ENCODE measurements around the gene MTM1.
A peak's percentile ranks its signal among the peaks of the same experiment; 100 is the strongest.

MTM1 gene

GRCh38 chrX:150577174-150577573, 8.8 kb downstream of the MTM1 start:
- no peak for DNase-seq (ENCODE audit: low read depth)
- TF ChIP-seq CTCF (conservative IDR thresholded peaks at IDR 0.05; ENCODE audit: low read depth, low read length): no peak
- H3K4me3 ChIP-seq (ENCODE audit: low read length): no peak overlapping the region

- no peak for DNase-seq (ENCODE audit: low read depth)
- no peak overlapping the region for H3K4me3 ChIP-seq (ENCODE audit: low read length)
- no peak for TF ChIP-seq CTCF (conservative IDR thresholded peaks at IDR 0.05; ENCODE audit: low read depth, low read length)
These were observed 12.8 kb downstream of the MTM1 start for GRCh38 chrX:150581093-150581775.

- no peak for TF ChIP-seq CTCF (conservative IDR thresholded peaks at IDR 0.05; ENCODE audit: low read depth, low read length)
- H3K4me3 ChIP-seq (ENCODE audit: low read length): no peak overlapping the region
- DNase-seq (ENCODE audit: low read depth): no peak
These were observed 14.0 kb downstream of the MTM1 start for GRCh38 chrX:150582338-150582948.

- TF ChIP-seq CTCF (conservative IDR thresholded peaks at IDR 0.05; ENCODE audit: low read depth, low read length): peak; percentile 70
- H3K4me3 ChIP-seq (ENCODE audit: low read length): no peak overlapping the region
- no peak for DNase-seq (ENCODE audit: low read depth)
These were observed 19.4 kb downstream of the MTM1 start for GRCh38 chrX:150587585-150588503.

- TF ChIP-seq CTCF (conservative IDR thresholded peaks at IDR 0.05; ENCODE audit: low read depth, low read length): no peak
- H3K4me3 ChIP-seq (ENCODE audit: low read length): no peak overlapping the region
- DNase-seq (ENCODE audit: low read depth): no peak
These were observed 26.2 kb downstream of the MTM1 start for GRCh38 chrX:150594584-150594983.

- TF ChIP-seq CTCF (conservative IDR thresholded peaks at IDR 0.05; ENCODE audit: low read depth, low read length): no peak
- DNase-seq (ENCODE audit: low read depth): no peak
- H3K4me3 ChIP-seq (ENCODE audit: low read length): no peak overlapping the region
These were observed 30.8 kb downstream of the MTM1 start for GRCh38 chrX:150599226-150599625.

Data from retinal pigment epithelial cell (primary cell).